ENCODE results near the gene CBR3.

The CBR3 gene

DNA sequence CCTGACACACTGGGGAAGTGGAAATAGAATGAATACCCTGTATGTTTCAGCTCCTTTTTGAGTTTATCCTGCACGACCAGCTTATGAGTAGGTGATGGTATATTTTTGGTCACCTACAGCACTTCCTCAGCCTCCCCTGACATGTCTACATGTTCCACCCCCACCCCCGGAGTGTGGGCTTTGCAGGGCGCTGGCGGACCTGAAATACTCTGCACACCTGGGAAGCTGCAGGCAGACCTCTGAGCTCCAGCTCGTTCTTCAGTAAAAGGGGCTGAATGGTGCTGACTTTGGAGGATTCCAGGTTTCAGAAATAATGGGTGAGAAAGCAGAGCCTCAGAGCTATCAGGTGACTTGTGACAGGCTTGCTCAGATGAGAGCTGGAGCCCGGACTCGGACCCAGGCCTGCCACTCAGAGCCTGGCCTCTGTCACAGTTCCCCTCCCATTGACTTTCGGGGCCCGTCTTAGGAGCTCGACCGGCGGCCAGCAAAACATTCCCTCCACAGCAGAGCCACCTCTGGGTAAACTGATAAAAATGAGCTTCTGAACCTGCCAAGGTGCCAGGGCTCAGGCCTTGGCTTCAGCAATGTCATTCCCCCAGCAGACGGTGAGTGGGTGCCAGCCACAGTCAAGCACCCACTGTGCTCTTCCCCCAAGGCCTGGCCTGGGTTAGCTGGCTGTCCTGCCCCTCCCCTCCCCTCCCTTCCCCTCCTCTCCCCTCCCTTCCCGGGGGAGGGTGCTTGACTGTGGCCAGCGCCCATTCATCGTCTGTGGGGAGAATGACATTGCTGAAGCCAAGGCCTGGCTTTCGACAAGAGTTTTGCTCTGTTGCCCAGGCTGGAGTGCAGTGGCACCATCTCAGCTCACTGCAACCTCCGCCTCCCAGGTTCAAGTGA is 51.9 kb downstream of the CBR3 start:
- DNase-seq = no peak

DNA sequence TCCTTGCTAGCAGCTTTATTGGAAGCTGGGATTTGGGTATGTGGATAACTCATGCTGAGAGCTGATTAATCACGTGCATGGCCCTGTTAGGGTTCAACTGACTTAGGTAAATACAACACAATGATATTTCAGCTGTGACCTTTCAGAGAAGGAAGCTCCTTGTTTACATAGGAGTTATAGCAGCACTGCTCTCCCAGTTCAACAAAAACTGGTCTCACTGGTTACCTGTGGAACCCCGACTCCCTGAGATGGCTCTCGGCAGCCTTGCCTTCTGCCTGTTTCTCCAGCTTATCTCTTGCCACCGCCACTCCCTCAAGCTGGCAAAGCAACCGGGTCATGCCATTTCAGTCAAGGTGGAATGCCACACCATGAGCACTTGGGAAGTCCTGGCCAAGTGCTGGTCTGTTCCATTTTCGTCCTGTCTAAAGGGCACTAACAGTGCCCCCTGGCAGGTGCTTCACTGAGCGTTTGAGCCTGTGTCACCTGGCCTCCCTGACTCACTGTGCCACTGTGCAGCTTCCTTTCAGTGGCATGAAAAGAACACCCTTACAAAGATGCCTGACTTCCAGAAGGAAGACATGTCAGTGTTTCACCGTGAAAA is 53.3 kb downstream of the CBR3 start:
- DNase-seq = no peak

DNA sequence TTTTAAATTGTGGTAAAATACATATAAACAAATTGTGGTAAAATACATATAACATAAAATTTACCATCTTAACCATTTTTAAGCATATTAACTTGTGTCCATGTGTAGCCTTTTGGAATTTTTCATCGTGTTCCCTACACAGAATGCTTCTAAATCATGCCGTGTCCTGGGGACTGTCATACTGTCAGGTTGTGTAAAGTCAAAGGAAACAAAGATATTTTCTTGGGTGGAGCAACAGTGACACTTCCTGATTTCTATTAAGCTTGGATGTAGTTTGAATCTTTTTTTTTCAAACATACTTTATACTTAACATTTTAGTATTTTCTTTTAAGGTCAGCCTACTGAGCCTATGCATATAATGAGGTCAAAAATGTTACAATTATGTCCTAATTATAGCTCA is 54.1 kb downstream of the CBR3 start:
- no peak for DNase-seq

DNA sequence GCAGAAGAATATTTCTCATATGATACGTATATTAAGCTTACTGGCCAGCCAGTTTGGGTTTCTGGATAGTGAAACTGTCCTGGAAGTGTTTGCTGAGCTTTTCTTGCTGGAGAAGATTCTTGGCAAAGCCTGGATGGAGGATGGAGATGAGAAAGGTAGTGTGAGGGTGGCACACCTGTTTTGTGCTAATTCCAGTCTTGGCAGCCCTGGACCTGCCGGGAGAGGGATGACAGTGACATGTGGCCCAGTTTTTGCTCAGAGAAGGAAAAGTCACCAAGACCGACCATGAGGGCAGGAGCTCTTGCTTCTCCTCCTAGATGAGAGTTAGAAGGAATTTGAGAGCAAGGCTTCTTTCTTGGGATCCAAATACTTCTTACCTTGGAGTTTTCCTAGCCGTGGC is 55.9 kb downstream of the CBR3 start:
- no peak for DNase-seq

DNA sequence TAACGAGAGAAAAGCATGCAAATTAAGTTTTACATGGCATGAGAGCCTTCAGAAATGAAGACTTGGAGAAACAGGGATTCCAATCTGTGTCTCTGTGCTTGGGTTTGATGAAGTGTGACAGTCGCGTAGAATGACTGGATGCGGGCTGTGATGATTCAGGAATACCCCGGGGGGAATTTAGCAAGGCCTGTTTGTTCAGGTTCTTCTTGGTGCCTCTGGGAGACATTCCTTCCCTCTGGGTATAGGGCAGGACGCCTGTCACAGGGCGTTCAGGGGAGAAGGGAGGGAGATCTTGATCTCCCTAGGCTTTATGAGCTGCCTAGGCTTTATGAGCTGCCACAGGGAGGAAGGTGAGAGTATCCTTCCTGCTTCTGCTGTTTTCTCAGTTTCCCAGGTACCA is 58.3 kb downstream of the CBR3 start:
- no peak for DNase-seq

DNA sequence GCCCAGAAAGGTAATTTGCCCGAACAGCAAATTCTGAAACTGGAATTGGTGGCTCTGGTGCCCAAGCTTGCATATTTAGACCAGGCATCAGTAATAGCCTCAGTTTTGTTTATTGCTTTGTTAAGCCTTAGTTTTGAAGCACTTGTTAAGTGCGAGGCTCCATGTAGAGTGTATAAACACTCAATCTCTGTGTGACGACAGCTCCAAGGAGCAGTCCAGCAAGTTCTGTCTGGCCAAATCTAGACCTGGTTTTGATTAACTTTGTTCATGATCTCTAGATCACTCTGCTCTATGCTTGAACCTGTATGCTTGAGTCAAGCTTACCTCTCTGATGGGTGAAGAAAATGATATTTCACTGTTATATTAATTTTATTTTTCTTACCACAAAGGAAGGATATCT is 59.1 kb downstream of the CBR3 start:
- DNase-seq = no peak

DNA sequence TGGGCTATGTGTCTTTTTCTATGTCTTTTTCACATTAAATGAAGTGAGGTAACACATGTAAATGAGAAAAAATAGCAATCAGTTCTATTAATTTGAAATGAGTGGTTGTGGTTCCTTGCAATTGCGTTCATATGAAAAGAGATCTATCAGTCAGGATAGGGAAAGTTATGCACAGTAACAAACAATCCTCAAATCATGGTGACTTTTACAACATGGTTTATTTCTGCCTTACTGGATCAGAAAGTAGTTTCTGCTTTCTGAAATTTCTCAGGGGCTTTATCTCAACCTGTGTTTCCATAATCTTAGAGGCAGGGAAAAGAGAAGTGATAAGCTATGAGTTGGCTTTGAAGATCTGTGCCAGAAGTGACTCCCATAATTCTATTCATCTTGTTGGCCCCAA is 60.7 kb downstream of the CBR3 start:
- DNase-seq = no peak
